HG03342 (cell line): ENCODE measurements around the gene MRPL41.
A peak's percentile ranks its signal among the peaks of the same experiment; 100 is the strongest.
"Not testable (repeated sequence)": the region's sequence is repeated elsewhere in the genome, so short reads cannot be mapped to it uniquely, and the experiment has no call there.

Experiments
- ATAC-seq: cut with Tn5 transposase; IDR thresholded peaks from one replicate; pipeline ENCODE4 v1.9.1; 2021; ENCODE audit warnings: mild to moderate bottlenecking, moderate library complexity; ENCODE audit not compliant: unreplicated experiment

The MRPL41 gene

DNA sequence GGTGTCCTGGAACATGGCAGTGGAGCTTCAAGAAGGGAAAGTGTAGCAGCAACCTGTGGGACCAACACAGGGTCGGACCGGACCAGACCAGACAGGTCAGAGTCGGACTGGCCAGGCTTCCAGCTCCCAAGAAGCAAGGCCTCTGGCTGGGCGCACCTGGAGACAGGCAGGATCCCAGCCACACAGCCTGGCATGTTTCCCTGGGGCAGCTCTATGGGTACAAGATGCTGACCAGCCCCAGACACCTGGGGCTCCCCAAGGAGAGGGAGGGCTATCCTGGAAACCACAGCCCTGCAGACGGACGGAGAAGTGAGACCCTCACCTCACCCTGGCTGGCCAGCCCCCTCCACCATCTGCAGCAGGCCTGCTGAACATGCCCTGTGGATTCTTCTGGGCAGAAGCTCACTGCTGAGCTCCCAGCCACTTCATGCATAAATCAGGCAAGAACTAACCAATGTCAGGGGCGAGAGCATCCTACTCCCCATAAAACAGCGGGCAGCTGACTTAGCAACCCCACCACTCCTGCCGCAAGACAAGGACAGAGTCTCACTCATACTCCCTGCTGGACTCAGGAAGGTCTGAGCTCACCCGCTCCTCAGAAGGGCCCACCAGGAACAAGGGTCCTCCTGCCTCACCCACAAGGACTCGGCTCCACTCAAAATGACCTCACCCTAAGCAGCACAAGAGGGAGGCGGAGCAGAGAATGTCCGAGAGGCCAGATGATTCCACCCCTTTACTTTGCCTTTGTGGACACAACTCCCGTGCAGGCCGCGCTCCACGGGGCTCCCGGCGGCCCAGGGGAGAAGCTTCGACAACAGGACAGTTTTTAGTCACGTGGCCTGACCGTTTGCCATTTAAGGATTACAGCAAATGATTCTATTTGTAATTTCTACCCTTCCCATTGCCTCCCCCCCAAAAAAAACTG, 29.9 kb downstream of the MRPL41 start:
- no peak for ATAC-seq

DNA sequence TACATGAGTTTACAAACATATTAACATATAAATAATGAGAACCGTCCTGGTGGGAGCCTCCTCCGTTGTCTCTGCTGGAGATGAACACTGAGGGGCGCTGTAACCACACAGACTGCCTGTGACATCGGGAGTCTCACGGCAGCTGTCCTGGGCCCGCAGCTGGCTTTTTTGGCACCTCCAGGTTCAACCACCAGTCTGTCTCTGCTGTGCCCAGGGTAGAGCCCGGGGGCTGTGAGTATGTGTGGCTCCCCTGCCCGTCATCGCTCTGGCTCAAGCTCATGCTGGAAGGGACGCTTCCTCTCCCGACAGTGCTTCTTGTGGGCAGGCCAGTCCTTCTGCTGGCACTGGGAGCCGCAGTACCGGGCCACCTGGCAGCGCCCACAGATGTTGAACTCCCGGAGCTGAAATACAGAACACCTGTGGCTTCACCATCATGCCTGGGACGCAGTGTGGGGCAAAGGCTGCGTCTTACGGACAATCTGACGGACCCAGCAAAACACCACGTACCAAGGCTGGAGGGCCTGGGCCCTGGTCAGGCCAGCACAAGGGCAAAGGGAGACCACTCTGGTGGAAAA, 30.7 kb downstream of the MRPL41 start:
- no peak for ATAC-seq

GRCh38 chr9:137583347-137583746, 31.7 kb downstream of the MRPL41 start:
- no peak for ATAC-seq

DNA sequence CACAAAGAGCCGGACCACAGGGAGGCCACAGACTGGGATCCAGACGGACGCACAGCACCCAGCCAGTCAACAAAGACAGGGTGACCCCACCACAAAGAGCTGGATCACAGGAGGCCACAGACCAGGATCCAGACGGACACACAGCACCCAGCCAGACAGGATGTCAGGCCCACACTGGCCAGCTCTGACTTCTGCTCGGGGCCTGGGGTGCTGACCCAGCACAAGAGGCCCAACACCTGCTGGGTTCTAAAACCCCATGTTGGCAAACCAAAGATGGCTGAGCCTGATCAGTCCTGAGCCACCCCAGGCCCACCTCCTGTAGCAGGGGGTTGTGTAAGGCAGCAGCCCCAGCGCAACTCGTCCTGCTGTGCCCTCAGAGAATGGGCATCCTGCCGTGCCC, 32.3 kb downstream of the MRPL41 start:
- ATAC-seq = no peak

DNA sequence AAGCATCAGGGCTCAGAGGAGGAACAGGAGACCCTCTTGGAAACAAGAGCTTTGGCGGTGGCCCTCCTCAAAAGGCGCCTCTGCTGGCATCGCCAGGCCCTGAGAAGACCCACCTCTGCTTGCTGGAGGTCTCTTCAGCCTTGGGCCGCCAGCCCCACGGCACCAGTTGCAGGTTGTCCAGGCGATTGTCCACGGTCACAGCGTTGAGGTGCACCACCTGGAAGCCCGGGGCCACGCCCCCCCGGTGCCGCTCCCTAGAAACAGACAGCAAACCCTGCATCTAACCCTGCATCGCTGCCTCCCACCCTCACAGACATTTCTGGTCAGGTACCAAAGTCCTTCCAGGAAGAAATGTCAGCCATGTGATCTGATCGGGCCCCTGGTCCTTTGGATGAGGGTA, 35.2 kb downstream of the MRPL41 start:
- ATAC-seq = no peak

DNA sequence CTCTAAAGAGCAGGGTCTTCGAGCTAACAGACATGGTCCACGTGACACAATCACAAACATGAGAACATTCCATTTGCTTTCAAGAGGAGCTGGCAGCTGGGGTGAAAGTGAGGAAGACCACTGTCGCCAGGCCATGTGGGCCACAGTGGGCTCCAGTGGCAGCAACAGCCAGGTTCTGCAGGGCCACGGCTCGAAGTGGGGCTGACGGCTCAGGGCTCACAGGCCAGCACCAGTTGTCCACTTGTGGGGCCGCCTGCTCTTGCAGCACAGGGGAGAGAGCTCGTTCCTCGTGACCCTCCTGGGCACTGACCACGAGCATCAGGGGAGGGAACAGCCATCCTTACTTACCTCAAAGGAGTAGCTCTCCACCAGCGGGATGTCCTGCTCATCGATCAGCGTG, 36.6 kb downstream of the MRPL41 start:
- no peak for ATAC-seq

- ATAC-seq = no peak
These were observed 37.2 kb downstream of the MRPL41 start for GRCh38 chr9:137588891-137589290.

- ATAC-seq = peak; percentile 12
These were observed 37.9 kb downstream of the MRPL41 start for GRCh38 chr9:137589441-137590122.

DNA sequence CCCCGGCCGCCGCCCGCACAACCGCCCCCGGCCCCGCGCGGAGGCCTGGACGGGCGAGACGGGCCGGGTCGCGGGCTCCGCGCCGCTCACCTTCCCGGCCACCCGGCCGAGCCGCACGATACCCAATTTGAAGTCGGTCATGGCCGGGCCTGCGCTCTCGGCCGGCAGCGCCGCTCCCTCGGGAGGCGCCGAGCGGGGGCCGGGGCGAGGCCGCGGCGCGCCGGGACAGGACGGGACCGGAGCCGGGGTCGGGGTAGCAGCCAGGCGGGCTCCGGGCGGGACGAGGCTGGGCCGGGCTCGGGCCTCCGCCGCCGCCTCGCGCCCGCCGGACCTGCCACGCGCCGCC, 38.4 kb downstream of the MRPL41 start:
- ATAC-seq = peak; percentile 32

- ATAC-seq = peak; percentile 89
These were observed 39.0 kb downstream of the MRPL41 start, which contains the start of gene ZMYND19 for GRCh38 chr9:137590469-137591383. TSS of gene ZMYND19 (minus strand) at chr9:137590512. CDS start at chr9:137590263, 249 bp downstream.

DNA sequence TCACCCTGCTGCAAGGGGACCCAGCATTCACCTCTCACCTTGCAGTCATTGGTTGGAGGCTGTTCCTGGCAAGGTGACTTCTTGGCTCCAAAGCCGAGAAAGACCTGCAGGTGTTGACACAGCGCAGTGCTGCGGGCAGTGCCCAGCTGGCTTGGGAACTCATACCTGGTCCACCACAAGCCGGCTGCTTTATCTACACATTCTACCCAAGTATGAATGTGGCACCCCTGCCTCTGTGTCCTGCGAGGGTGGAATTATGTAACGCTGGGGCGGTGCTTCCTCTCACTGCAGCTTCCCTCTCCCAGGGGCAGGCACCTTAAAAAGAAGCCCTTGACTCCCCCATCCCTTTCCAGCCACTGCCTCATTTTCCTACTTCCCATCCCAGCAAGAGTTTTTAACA, 41.1 kb downstream of the MRPL41 start:
- ATAC-seq = no peak

- ATAC-seq = no peak
These were observed 41.5 kb downstream of the MRPL41 start for GRCh38 chr9:137593176-137593575.

- not testable (repeated sequence) for ATAC-seq
These were observed 44.9 kb downstream of the MRPL41 start for GRCh38 chr9:137596577-137596976.

- ATAC-seq = no peak
These were observed 47.3 kb downstream of the MRPL41 start for GRCh38 chr9:137598943-137599342.
